ENCODE results near the gene MAN2B1. TPM values are rescaled to one million over a fixed set of nuclear protein-coding genes. Genes with fewer than 3 reads are reported as not detected.

Gene MAN2B1
- total and polyA plus RNA-seq, 2 of the 8 experiments (the other 6 are each of a cell fraction or from before 2014, with no cell fraction given) = 55.3 to 76.3 TPM

GRCh38 chr19:12603714-12604113 is 62.8 kb downstream of the MAN2B1 start (continued):
- TF ChIP-seq CREB1 (IDR thresholded peaks at IDR 0.05) = no peak
- TF ChIP-seq NANOG (IDR thresholded peaks at IDR 0.05; ENCODE audit: insufficient read depth, low read depth, low read length, poor library complexity, severe bottlenecking) = no peak
- TF ChIP-seq JUN (IDR thresholded peaks at IDR 0.05; ENCODE audit: low read depth, low read length) = no peak
- TF ChIP-seq MAFK (IDR thresholded peaks at IDR 0.05; ENCODE audit: low read depth, low read length) = no peak
- no peak for TF ChIP-seq YY1 (IDR thresholded peaks at IDR 0.05; ENCODE audit: low read depth, low read length)
- TF ChIP-seq SP2 (IDR thresholded peaks at IDR 0.05; ENCODE audit: low read length) = no peak
